AG10803 (cell line): ENCODE measurements around the gene RGSL1.

Experiments
- DNase-seq: peaks from one replicate; pipeline ENCODE4 v3.0.0; 2010; ENCODE audit warnings: low read depth
- H3K4me3 ChIP-seq: 2 replicates; pipeline ENCODE4 v1.5.1; 2011; ENCODE audit warnings: mild to moderate bottlenecking, low read length, control low read depth
- TF ChIP-seq, protein P1 (sequence below): conservative IDR thresholded peaks from 2 replicates; pipeline ENCODE4 v1.5.1; 2011; ENCODE audit warnings: mild to moderate bottlenecking, low read length, control low read depth, inconsistent platforms

RGSL1 gene

DNA sequence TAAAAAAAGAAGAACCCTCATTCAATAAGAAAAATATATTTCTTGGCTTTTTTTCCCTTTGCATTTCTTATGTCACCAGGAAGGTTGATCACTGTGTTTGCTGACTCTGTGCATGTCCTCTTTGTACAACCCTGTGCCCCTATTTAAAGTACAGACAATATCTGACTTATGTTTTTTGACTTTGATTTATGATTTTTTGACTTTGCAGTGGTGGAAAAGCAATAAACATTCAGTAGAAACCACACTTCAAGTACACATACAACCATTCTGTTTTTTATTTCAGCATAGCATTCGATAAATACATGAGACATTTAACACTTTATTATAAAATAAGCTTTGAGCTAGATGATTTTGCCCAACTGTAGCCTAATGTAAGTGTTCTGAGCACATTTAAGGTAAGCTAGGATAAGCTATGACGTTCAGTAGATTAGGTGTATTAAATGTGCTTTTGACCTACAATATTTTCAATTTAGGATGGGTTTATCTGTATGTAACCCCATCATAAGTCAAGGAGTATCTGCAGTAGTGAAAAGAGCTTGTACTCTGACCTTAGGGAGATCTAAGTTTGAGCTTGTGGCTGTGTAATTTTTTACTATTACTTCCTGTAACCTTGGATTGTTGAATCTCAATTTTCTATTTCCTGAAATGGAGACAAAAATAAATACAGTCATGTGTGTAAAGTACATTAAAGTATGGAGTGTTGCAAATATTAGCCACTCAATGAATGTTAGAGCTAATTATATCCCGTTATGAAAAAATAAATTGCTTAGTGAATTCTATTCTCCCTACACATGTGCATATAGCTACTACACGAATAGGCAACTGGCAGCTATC is 137.9 kb downstream of the RGSL1 start:
- H3K4me3 ChIP-seq: peak overlapping the region; percentile 81
- DNase-seq: no peak
- TF ChIP-seq, protein P1, sequence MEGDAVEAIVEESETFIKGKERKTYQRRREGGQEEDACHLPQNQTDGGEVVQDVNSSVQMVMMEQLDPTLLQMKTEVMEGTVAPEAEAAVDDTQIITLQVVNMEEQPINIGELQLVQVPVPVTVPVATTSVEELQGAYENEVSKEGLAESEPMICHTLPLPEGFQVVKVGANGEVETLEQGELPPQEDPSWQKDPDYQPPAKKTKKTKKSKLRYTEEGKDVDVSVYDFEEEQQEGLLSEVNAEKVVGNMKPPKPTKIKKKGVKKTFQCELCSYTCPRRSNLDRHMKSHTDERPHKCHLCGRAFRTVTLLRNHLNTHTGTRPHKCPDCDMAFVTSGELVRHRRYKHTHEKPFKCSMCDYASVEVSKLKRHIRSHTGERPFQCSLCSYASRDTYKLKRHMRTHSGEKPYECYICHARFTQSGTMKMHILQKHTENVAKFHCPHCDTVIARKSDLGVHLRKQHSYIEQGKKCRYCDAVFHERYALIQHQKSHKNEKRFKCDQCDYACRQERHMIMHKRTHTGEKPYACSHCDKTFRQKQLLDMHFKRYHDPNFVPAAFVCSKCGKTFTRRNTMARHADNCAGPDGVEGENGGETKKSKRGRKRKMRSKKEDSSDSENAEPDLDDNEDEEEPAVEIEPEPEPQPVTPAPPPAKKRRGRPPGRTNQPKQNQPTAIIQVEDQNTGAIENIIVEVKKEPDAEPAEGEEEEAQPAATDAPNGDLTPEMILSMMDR: no peak

DNA sequence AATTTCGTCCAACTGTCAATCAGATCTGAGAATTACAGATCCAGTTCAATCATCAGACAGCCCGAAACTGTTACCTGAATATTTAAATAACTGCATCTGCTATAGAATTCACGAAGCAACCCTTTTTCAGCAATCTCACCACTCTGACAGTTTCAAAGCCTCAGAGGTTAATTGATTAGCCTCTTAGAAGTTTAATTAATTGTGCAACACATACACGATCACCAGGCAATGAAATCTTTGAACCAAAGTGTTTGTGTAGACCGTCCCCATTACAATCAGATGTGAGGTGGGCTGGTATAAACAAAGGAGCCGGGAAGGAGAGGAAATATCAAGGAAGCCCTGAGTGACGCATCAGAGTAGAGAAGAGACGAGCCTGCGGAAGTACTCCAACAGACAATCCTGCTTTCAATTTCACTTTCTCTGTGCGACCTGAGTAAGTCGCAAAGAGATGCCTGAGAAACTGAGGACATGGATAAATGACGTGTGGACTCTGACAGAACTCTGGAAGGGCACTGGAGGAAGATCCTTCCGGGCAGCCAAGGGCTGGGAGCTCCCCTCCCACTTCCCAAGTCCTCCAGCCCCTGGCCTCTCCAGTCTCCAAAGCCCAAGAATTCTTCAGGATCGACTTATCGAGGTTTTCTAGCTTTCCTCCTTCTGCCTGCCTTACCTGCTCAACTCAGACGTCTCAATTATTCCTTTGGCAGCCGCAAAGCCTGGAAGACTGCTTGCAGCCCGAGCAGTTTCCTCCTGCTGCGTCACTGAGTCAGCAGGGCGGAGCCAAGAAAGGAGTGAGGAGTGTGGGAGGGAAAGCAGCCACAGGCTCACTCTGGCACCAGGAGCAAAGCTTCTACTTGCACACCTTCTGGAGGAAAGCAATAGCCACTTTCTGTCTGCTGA is 138.8 kb downstream of the RGSL1 start, which contains the start of gene RNASEL:
Gene RNASEL, minus strand, starts transcription at position 757 of the 897 bp plus-strand sequence. CDS start 2,450 bp downstream, outside the sequence.
- peak; percentile 60 for DNase-seq
- TF ChIP-seq, protein P1: no peak
- peak within 1 kb of the TSS; percentile 81 for H3K4me3 ChIP-seq

DNA sequence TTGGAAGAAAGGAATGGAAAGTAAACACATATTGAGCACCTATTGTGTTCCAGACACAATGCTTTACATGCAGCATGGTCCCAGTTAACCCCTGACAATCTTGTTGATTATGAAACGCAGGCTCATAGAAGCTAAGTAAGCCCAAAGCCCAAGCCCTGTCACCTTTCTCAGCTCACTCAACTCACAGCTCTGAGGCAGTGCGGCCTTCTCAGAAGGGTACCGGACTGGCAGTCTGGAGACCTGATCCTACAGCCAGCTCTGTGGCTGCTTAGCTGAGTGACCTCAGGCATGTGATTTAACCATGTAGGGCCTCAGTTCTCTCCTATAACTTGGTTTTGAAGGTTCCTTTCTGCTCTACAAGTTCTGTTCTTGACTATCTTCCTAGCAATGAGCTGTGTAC is 139.6 kb downstream of the RGSL1 start:
- DNase-seq: no peak
- H3K4me3 ChIP-seq: no peak overlapping the region
- TF ChIP-seq, protein P1: no peak

DNA sequence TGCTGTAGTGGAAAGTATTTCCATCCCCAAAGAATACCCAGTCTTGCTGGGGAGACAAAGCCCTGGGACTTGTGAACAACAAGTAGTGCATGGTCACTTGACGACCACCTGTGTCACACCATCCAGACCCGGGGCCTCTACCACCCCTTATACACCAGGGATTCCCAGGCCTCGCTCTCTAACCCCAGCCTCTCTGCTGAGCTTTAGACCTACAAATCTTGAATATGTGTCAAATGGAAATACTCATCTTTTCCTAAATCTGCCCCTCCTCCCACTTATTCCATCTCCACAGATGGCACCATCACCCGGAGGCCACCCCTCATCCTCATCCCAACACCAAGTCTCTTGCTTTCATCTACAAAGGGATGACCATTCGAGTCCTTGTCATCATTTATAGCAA is 140.0 kb downstream of the RGSL1 start:
- DNase-seq: no peak
- TF ChIP-seq, protein P1: no peak
- no peak overlapping the region for H3K4me3 ChIP-seq

DNA sequence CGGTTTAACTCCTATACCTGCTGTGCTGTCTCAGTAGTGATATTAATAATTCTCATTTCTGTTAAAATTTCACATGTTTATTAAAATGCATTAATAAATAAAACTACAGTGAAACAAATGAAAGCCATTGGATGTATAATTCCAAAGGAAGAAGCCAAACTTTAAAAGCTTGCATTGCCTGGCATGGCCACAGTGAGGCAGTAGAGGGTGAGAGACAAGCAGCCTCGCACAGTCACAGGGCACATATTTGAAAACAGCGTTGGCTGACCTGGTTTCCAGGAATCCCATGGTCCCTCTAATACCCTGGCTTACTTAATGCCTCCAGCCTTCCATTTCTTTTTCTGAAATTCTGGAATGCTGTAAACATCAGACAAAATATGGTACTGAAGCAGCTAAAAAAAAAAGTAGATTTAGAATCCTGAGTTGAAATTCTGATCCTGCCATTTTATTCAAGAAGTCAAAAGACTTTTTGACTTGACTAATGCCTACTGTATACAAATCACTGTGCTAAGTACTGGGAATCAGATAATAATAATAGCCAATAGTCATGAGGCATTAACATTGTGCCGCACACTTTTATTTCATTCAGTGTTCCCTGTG is 145.8 kb downstream of the RGSL1 start:
- no peak overlapping the region for H3K4me3 ChIP-seq
- TF ChIP-seq, protein P1: peak; percentile 78
- peak; percentile 64 for DNase-seq

DNA sequence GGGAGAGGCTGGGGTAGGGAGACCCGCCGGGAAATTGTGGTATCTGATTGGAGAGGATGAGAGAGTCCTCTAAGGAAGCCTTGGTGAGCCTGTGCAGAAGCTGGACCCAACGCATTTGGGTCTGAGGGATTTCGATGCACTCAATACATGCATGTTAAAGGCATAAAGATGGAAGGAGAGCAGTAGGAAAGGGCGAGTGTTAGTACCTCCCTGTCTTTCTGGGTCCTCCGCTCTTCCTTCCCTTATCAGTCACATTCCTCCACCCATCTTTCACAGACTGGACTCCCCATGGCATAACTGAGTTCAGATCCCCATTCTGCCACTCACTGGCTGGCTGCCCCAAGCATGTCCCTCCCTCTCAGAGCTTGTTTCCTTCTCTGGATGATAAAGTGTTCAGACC is 147.0 kb downstream of the RGSL1 start:
- no peak overlapping the region for H3K4me3 ChIP-seq
- TF ChIP-seq, protein P1: no peak
- DNase-seq: no peak
